RCC 7860 (cell line): ENCODE results near the gene SCN5A.

ENCODE experiments used
- DNase-seq: peaks from one replicate; pipeline ENCODE4 v3.0.0-alpha.2; 2015; ENCODE audit warnings: low spot score
- FAIRE-seq: peaks from 2 replicates; lab custom pipeline; 2012; peaks lifted over from hg19 to GRCh38; lab: Jason Lieb, UNC

SCN5A gene

GRCh38 chr3:38603731-38604131 is 45.8 kb downstream of the SCN5A start:
- no peak for FAIRE-seq
- DNase-seq = no peak

DNA sequence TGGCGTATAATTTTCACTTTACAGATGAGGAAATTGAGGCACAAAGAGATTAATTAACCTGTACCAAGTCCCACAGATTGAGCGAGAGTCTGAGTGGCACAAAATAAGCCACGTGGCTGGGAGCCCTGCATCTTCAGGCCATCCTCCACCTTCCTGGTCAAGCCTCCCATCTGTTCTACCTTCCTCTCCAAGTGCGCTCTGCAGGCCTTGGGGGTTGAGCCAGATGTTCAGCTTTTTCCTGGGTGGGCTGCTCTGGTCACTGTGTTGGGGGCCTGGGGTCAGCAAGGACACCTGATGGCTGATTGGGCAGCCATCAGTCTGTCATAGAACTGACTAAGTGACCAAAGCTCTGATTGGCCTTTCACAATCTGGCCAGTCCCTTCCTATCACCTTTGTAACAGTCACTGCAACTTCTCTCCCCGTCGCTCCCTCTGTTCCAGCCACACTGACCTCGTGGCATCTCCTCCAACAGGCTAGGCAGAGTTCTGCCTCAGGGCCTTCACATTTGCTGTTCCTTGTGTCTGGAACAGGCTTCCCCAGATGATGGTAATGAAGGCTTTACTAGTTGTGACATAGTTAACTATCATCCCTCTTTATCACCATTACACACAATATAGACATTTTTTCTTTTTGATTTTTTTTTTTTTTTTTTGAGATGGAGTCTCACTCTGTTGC is 46.8 kb downstream of the SCN5A start:
- no peak for FAIRE-seq
- DNase-seq = no peak

GRCh38 chr3:38601956-38602550 is 47.4 kb downstream of the SCN5A start:
- FAIRE-seq = no peak
- DNase-seq = no peak

DNA sequence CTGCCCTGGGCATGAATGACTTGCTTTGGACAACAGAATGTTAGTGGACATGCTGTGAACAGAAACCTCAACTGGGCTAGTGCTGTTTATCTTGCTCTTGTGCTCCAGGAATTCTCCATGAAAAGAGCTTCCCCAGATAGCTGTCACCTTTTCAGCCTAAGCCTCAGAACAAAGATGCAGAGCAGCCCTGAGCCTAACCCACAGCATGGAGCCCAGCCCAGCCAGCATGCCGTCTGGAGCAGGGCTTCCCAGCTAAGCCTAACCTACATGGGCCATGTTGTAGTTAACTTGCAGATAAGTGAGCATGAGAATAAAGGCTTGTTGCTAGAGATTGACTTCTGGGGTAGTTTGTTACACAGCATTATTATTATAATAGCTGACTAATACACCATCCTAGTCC is 48.9 kb downstream of the SCN5A start:
- DNase-seq (no peak), FAIRE-seq (no peak)

GRCh38 chr3:38599886-38600285 is 49.6 kb downstream of the SCN5A start:
- no peak for DNase-seq
- FAIRE-seq = no peak

DNA sequence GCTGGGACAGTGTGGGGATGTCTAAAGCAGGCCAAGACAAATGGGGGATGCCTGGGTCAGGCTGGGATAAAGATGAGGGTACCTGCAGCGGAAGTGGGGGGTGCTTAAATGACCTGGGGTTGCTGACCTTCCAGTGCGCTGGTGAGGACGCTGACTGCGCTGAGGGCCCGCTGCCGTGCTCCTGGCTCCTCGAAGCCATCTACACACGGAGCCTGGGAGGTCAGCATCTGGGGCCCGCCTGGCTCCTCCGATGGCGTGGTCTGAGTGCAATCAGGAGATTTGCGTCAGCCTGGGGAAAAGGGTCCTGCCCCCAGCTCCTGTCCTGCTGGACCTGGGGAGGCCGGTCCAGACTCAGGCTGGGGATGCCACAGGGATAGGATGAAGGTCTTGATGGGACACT is 50.7 kb downstream of the SCN5A start:
- DNase-seq (no peak), FAIRE-seq (no peak)

GRCh38 chr3:38597502-38598060 is 51.9 kb downstream of the SCN5A start:
- no peak for DNase-seq
- FAIRE-seq = no peak

DNA sequence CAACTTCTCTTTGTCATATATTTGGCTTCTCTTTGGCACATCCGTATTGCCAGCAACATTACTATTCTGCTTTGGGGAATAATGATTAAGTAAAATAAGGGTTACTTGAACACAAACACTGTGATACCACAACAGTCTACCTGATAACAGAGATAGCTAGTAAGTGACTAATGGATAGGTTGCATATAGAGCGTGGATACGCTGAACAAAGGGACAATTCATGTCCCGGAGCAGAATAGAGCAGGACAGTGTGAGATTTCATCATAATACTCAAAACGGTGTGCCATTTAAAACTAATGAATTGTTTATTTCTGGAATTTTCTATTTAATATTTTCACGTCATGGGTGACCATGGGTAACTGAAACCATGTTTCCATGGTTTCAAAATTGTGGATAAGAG is 54.1 kb downstream of the SCN5A start:
- no peak for DNase-seq
- FAIRE-seq = no peak

- no peak for FAIRE-seq
- no peak for DNase-seq
Measured at GRCh38 chr3:38590521-38590920, 59.0 kb downstream of the SCN5A start.

DNA sequence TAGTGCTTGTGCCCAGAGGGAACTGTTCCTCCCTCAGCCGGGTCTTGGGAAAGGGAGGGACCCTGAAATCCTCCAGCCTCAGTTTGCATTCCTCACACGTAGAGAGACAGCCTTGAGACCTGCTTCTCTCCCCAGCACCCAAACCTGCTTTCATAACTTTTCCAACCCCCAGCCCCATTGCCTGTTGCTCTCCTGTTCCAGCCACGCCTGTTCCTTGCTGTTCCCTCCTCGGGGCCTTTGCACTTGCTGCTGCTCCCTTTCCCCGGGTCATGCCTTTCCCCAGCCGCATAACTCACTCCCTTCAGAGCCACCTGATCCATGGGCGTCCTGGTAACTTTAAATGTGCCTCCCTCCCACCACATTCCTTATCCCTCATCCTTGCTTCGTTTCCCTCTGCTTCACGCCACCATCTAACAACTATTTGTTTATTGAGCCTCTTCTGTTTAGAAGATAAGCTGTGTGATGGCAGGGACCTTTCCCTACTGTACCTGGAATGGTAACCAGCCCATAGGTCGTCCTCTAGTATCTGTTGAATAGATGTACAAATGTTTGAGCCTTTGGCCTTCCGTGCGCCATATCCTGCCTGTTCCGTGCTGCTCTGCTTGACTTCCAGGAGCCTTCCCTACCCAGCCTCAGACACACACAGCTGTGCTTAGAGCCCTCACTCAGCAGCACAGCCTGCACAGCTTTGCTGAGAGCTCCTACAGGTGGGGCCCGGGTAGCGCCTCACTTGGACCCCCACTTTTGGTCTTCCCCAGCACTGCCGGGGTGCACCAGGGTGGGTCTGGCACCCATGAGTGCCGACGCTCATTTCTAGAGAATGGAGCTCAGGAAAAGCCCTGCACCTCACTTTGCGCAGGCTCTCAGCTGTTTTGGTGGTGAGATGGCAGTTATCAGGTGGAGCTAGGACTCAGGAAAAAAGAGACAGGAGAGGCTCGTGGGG is 60.2 kb downstream of the SCN5A start:
- DNase-seq = no peak

DNA sequence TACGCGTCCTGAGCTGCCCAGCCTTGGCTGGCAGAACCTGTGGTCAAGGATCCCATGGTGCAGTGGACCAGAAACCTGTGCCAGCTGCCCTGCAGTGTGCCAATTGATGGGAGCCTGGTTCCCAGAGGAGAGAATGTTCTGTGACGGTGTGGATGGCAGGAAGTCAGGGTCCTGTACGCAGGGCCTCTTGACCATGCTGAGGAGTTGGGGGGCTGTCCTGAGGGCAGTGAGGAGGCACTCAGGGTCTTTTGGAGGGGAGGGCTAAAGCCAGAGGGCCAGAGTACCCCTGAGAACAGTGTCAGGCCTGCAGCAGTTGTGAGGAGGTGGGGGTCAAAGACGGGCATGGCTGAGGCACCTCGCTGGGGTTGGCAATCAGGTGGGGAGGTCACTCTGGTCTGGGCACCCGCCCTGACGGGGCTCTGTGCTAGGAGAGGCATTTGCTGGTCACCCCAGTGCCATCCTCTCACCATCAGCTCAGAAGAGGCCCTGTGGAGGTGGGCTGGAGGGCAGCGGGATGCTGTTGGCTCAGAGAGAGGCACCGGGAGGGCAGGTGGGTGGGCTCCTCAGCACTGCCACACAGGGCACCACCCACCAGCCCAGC is 61.0 kb downstream of the SCN5A start:
- no peak for FAIRE-seq
- no peak for DNase-seq

More for the DNA sequence above, 60.2 kb downstream of the SCN5A start:
- no peak for FAIRE-seq

GRCh38 chr3:38587548-38588131 is 61.8 kb downstream of the SCN5A start:
- DNase-seq (no peak), FAIRE-seq (no peak)

DNA sequence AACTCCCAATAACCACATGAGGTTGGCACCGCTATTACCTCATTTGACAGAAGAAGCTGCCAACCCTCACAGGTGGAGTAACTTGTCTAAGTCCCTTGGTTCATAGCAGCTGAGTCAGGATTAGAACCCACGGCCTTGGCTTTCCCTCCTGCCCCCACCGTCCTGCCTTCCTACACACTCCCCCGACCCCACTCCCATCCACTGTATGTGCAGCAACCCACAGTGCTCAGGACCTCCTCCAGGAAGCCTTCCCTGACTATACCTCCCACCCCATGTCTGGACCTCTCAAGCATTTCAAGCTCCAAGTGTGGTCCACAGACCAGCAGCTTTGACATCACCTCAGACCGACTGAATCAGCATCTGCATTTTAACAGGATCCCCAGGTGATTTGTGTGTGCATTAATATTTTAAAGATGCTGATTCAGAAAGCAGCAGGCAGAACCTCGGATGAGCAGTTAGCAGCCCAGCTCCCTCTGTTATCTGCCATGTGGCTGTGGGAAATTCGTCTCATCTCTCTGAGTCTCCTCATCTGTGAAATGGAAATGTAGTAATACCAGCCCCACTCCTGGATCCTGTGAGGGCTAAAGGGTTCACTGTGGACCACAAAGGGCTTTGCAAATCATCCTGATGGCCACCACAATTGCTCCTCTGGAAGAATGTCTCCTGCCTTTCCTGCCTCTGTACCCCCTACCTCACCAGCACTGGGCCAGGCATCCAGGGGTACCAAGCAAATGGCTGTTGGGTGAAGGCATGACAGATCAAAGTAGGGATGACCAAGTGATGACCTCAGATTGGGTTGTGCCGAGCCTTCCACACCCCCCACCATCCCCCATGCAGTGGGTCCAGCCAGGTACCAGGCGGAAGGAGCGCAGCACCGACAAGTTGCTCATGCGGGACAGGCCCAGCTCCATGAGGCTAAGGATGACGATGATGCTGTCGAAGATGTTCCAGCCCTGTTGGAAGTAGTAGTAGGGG is 62.7 kb downstream of the SCN5A start:
- FAIRE-seq (no peak), DNase-seq (no peak)

DNA sequence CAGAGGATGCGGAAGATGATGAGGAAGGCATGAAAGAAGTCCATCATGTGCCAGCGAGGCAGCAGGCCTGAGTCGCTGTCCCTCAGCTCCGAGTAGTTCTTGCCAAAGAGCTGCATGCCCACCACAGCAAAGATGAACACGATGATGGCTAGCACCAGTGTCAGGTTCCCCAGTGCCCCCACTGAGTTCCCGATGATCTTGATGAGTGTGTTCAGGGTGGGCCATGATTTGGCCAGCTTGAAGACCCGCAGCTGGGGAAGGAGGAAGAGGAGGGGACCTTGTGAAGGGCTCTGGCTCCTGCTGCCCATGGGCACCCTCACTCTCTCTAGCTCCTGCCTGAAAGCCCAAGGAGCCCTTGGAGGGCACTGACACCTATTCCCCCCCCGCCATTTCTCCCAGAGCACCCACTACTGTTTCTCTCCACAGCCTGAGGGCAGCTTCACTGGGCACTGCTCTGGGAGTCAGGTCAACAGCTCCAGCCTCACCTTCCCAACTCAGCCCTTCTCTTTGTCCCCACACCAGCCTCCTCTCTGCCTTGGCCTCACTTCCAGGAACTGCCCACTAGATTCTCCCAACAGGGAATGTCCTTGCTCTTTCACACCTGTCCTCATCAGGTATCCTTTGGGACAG is 63.6 kb downstream of the SCN5A start:
- FAIRE-seq = no peak
- no peak for DNase-seq

GRCh38 chr3:38583688-38584087 is 65.8 kb downstream of the SCN5A start:
- DNase-seq (no peak), FAIRE-seq (no peak)

GRCh38 chr3:38582941-38583645 is 66.4 kb downstream of the SCN5A start:
- no peak for FAIRE-seq
- no peak for DNase-seq

DNA sequence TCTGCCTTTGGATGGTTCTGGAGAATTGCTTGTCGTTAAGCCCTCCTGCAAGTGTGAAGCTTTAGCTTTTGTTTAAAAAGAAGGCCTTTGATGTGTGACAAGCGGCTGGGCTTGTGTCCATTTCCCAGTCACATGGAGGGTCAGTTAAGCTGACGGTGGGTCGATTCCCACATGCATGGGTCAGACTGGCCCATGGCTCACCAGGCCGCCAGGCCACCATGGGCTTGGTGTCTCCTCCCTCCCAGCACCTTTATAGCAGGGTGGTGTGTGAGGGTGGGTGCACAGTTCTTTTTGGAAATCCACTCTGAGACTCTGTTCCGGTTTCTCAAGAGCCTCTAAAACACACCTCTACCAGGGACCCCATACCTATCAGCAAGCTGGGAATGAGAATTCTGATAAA is 67.2 kb downstream of the SCN5A start:
- no peak for DNase-seq
- no peak for FAIRE-seq

GRCh38 chr3:38581774-38582173 is 67.7 kb downstream of the SCN5A start:
- no peak for FAIRE-seq
- DNase-seq = no peak
